GM19372 (cell line): ENCODE data around the gene CD34.

Source experiments
- ATAC-seq: cut with Tn5 transposase; IDR thresholded peaks from one replicate; pipeline ENCODE4 v1.9.1; 2021; ENCODE audit warnings: mild to moderate bottlenecking, low read depth, moderate library complexity; ENCODE audit not compliant: unreplicated experiment

Gene CD34

GRCh38 chr1:207837673-207838072 lies 73.3 kb downstream of the CD34 start:
- ATAC-seq, result no peak

GRCh38 chr1:207836591-207837347 lies 74.2 kb downstream of the CD34 start:
- no peak for ATAC-seq

- ATAC-seq, result no peak
Observed at GRCh38 chr1:207835958-207836357, 75.0 kb downstream of the CD34 start.

- no peak for ATAC-seq
Observed at GRCh38 chr1:207833956-207834660, 76.8 kb downstream of the CD34 start.

GRCh38 chr1:207833381-207833780 lies 77.5 kb downstream of the CD34 start:
- no peak for ATAC-seq

GRCh38 chr1:207832796-207833195 lies 78.1 kb downstream of the CD34 start:
- no peak for ATAC-seq

GRCh38 chr1:207831517-207832327 lies 79.2 kb downstream of the CD34 start:
- ATAC-seq, result peak; percentile 88
